SU-DHL-6 (cell line): ENCODE results near the gene SH3BP5L.

ENCODE experiments used
- EZH2phosphoT487 ChIP-seq: fragments of 200-600 bp; sonication (generic), shearing (Covaris generic); conservative IDR thresholded peaks from 2 replicates; pipeline ENCODE4 v1.6.1; 2018; ENCODE audit warnings: mild to moderate bottlenecking, antibody characterized with exemption, low read length, moderate library complexity, mixed read lengths
- TF ChIP-seq, protein P1 (sequence below): fragments of 200-600 bp; sonication (generic); IDR thresholded peaks from one replicate; pipeline ENCODE4 v1.5.1; 2017; ENCODE audit warnings: antibody characterized with exemption, mild to moderate bottlenecking, low read length, moderate library complexity; ENCODE audit not compliant: insufficient read depth, poor library complexity, severe bottlenecking

DNA sequence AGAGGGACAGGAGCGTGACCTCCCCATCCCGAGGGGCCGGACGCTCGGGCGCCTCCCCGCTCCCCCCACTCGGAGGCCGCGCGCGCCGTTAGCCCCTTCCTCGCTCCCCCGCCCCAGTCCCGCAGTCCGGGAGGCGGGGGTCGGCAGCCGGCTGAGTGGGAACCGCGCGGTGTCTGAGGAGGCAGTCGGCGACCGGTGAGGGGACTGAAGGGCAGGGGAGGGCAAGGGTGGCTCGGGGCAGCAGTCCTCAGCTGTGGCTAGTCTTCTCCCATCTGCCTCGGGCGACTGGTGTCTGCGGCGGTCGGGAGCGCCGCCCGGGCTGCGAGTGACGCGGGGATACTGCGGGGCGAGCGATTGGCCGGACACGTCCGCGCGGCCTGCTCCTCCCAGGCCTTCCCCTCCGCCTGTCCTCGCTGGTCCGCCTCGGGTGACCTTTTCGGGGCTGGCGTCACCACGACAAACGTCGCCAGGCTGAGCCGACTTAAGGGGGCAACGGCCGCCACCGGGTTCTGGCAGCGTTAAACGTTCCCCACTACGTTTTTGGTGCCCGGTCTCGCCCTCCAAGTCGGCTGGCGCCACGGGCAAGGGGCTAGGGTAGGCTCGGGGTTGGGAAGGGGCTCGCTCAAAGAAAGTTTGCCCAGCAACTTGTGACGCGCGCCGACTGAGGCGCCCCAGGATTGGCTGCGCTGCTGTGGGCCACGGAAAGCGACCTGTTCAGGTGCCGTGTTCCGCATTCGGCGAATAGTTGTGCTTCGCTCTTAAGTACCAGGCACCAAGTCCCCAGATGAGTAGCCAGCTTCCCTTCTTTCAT is 12.8 kb upstream of the SH3BP5L start:
- TF ChIP-seq, protein P1, sequence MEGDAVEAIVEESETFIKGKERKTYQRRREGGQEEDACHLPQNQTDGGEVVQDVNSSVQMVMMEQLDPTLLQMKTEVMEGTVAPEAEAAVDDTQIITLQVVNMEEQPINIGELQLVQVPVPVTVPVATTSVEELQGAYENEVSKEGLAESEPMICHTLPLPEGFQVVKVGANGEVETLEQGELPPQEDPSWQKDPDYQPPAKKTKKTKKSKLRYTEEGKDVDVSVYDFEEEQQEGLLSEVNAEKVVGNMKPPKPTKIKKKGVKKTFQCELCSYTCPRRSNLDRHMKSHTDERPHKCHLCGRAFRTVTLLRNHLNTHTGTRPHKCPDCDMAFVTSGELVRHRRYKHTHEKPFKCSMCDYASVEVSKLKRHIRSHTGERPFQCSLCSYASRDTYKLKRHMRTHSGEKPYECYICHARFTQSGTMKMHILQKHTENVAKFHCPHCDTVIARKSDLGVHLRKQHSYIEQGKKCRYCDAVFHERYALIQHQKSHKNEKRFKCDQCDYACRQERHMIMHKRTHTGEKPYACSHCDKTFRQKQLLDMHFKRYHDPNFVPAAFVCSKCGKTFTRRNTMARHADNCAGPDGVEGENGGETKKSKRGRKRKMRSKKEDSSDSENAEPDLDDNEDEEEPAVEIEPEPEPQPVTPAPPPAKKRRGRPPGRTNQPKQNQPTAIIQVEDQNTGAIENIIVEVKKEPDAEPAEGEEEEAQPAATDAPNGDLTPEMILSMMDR, result no peak
- TF ChIP-seq EZH2phosphoT487, result no peak
